GM12874 (cell line): Measurements from ENCODE around the gene FAM89B.

ENCODE experiments used
- CTCF ChIP-seq: IDR thresholded peaks from 2 replicates; pipeline ENCODE4 v1.5.1; 2011; ENCODE audit warnings: low read depth, mild to moderate bottlenecking, control low read depth, low read length, moderate library complexity; ENCODE audit not compliant: insufficient read depth

Gene FAM89B

GRCh38 chr11:65581928-65582327 lies 9.6 kb downstream of the FAM89B start:
- no peak for TF ChIP-seq CTCF

- no peak for TF ChIP-seq CTCF
These were observed 11.3 kb downstream of the FAM89B start for GRCh38 chr11:65583589-65583988.

- no peak for TF ChIP-seq CTCF
These were observed 11.8 kb downstream of the FAM89B start for GRCh38 chr11:65584106-65584505.

GRCh38 chr11:65584723-65585171 lies 12.4 kb downstream of the FAM89B start:
- no peak for TF ChIP-seq CTCF

GRCh38 chr11:65585396-65586246 lies 13.3 kb downstream of the FAM89B start:
- no peak for TF ChIP-seq CTCF

- TF ChIP-seq CTCF, result no peak
These were observed 13.9 kb downstream of the FAM89B start for GRCh38 chr11:65586247-65586630.

GRCh38 chr11:65586676-65587075 lies 14.3 kb downstream of the FAM89B start:
- TF ChIP-seq CTCF, result no peak
